GM23338 (cell line): ENCODE measurements around the gene PHF10. TPM values are rescaled to one million over a fixed set of nuclear protein-coding genes. Genes with fewer than 3 reads are reported as not detected.

Experiments used
- ATAC-seq: fragments of 200-7000 bp; cut with Tn5 transposase; 3 replicates; pipeline ENCODE4 v1.9.1; 2020
- DNase-seq: peaks from one replicate; pipeline ENCODE4 v3.0.0-alpha.2; 2015; ENCODE audit warnings: low spot score
- H2AFZ ChIP-seq: fragments of 200-600 bp; sonication (generic); 2 replicates; pipeline ENCODE4 v1.8.0; 2016; ENCODE audit warnings: antibody characterized with exemption, mild to moderate bottlenecking, moderate library complexity
- H3F3A ChIP-seq: fragments of 200-600 bp; sonication (generic); replicated peaks from 2 replicates; pipeline ENCODE4 v1.8.0; 2017; ENCODE audit warnings: antibody characterized with exemption, mixed run types, low read depth
- H3K27ac ChIP-seq: fragments of 200-600 bp; sonication (generic); 2 replicates; pipeline ENCODE4 v1.6.1; 2016; ENCODE audit warnings: low read depth
- H3K27me3 ChIP-seq: fragments of 200-600 bp; sonication (generic); 2 replicates; pipeline ENCODE4 v1.8.0; 2016; ENCODE audit warnings: mild to moderate bottlenecking, mixed run types, moderate library complexity; ENCODE audit not compliant: insufficient read depth
- H3K36me3 ChIP-seq: fragments of 200-600 bp; sonication (generic); 2 replicates; pipeline ENCODE4 v1.8.0; 2016; ENCODE audit warnings: mild to moderate bottlenecking; ENCODE audit not compliant: insufficient read depth
- H3K4me1 ChIP-seq: fragments of 200-600 bp; sonication (generic); 2 replicates; pipeline ENCODE4 v1.8.0; 2016; ENCODE audit warnings: mild to moderate bottlenecking, moderate library complexity; ENCODE audit not compliant: insufficient read depth
- H3K4me2 ChIP-seq: fragments of 200-600 bp; sonication (generic); 2 replicates; pipeline ENCODE4 v1.7.1; 2017; ENCODE audit warnings: mixed run types
- H3K4me3 ChIP-seq: fragments of 200-600 bp; sonication (generic); 2 replicates; pipeline ENCODE4 v1.6.1; 2016; ENCODE audit warnings: mixed run types
- H3K79me2 ChIP-seq: fragments of 200-600 bp; sonication (generic); replicated peaks from 2 replicates; pipeline ENCODE4 v1.8.0; 2017; ENCODE audit warnings: mild to moderate bottlenecking; ENCODE audit not compliant: insufficient read depth
- H3K9me2 ChIP-seq: fragments of 200-600 bp; sonication (generic); 2 replicates; pipeline ENCODE4 v1.8.0; 2017; ENCODE audit not compliant: insufficient read depth
- H4K20me1 ChIP-seq: fragments of 200-600 bp; sonication (generic); replicated peaks from 2 replicates; pipeline ENCODE4 v1.8.0; 2017; ENCODE audit warnings: mild to moderate bottlenecking; ENCODE audit not compliant: insufficient read depth
- H3K27ac Mint-ChIP-seq: 2 replicates; pipeline ENCODE4 v1.8.0; 2020; ENCODE audit warnings: inconsistent platforms, mild to moderate bottlenecking, moderate library complexity, mixed read lengths
- H3K27me3 Mint-ChIP-seq: 3 replicates; pipeline ENCODE4 v1.8.0; 2022; ENCODE audit warnings: low read depth, mild to moderate bottlenecking, moderate library complexity, mixed read lengths, inconsistent platforms; ENCODE audit not compliant: insufficient read depth, poor library complexity
- H3K36me3 Mint-ChIP-seq: 3 replicates; pipeline ENCODE4 v1.8.0; 2021; ENCODE audit warnings: low read depth, mild to moderate bottlenecking, inconsistent platforms, moderate library complexity, mixed read lengths
- H3K4me1 Mint-ChIP-seq: 3 replicates; pipeline ENCODE4 v1.8.0; 2020; ENCODE audit warnings: mild to moderate bottlenecking, inconsistent platforms, mixed read lengths
- H3K4me3 Mint-ChIP-seq: 3 replicates; pipeline ENCODE4 v1.8.0; 2021; ENCODE audit warnings: moderate library complexity, mild to moderate bottlenecking, inconsistent platforms, mixed read lengths
- H3K9me3 Mint-ChIP-seq: 3 replicates; pipeline ENCODE4 v1.8.0; 2020; ENCODE audit warnings: moderate library complexity, mild to moderate bottlenecking, inconsistent platforms, mixed read lengths
- CREB1 ChIP-seq: fragments of 250-450 bp; sonication (Bioruptor Pico); IDR thresholded peaks from 2 replicates; pipeline ENCODE4 v1.5.0; 2020; ENCODE audit warnings: low read depth, mild to moderate bottlenecking, moderate library complexity
- ETS1 ChIP-seq: IDR thresholded peaks from 2 replicates; pipeline ENCODE4 v1.6.1; 2016; ENCODE audit warnings: antibody characterized with exemption
- EZH2 ChIP-seq: fragments of 200-600 bp; sonication (generic); IDR thresholded peaks from one replicate; pipeline ENCODE4 v1.8.0; 2017; ENCODE audit warnings: antibody characterized with exemption, mild to moderate bottlenecking, low read depth; ENCODE audit not compliant: unreplicated experiment
- EZH2phosphoT487 ChIP-seq: fragments of 200-600 bp; sonication (generic); IDR thresholded peaks from one replicate; pipeline ENCODE4 v1.8.1; 2018; ENCODE audit warnings: antibody characterized with exemption; ENCODE audit not compliant: unreplicated experiment
- JUNB ChIP-seq: IDR thresholded peaks from one replicate; pipeline ENCODE4 v1.6.1; 2016; ENCODE audit warnings: antibody characterized with exemption; ENCODE audit not compliant: unreplicated experiment
- NANOG ChIP-seq: IDR thresholded peaks from 2 replicates; pipeline ENCODE4 v1.6.1; 2016; ENCODE audit warnings: antibody characterized with exemption, borderline replicate concordance
- POLR2AphosphoS5 ChIP-seq: IDR thresholded peaks from 2 replicates; pipeline ENCODE4 v1.6.1; 2016; ENCODE audit warnings: antibody characterized with exemption, low read depth
- STAT1 ChIP-seq: IDR thresholded peaks from one replicate; pipeline ENCODE4 v1.6.1; 2016; ENCODE audit warnings: antibody characterized with exemption; ENCODE audit not compliant: unreplicated experiment
- ZNF114 ChIP-seq: fragments of 250-450 bp; sonication (Bioruptor Pico); IDR thresholded peaks from 2 replicates; pipeline ENCODE4 v1.5.0; 2020; ENCODE audit warnings: mild to moderate bottlenecking, moderate library complexity
- ZNF331 ChIP-seq: fragments of 250-450 bp; sonication (Bioruptor Pico); IDR thresholded peaks from 2 replicates; pipeline ENCODE4 v1.5.0; 2020; ENCODE audit warnings: low read depth, mild to moderate bottlenecking, moderate library complexity
- polyA plus RNA-seq: library from polyadenylated mRNA; unstranded; fragments of >200 nt; fragmentation: Nextera tagmentation; extraction: Ambion mirVana; gene quantifications from 2 replicates; pipeline ENCODE4 v1.2.1, GENCODE V29; 2016
- total RNA-seq: library from RNA; depleted of rRNA; stranded (reverse); fragments of >200 nt; shearing (Covaris generic); gene quantifications from 2 replicates; pipeline ENCODE4 v1.2.3, GENCODE V29; 2014
- TF ChIP-seq, protein P1 (sequence below): fragments of 250-450 bp; sonication (Bioruptor Pico); IDR thresholded peaks from 2 replicates; pipeline ENCODE4 v1.5.0; 2020; ENCODE audit warnings: mild to moderate bottlenecking, moderate library complexity
- TF ChIP-seq, protein P2 (sequence below): IDR thresholded peaks from one replicate; pipeline ENCODE4 v1.6.1; 2018; ENCODE audit warnings: antibody characterized with exemption; ENCODE audit not compliant: unreplicated experiment
- TF ChIP-seq, protein P3 (sequence below), 2 experiments: fragments of 200-600 bp in 1 of 2; sonication (generic) in 1 of 2; conservative IDR thresholded peaks; 2 replicates each; pipeline versions ENCODE4 v1.5.1 to v1.6.1; 2016 to 2017; ENCODE audit warnings: antibody characterized with exemption in 2 of 2, low read depth in 2 of 2, mild to moderate bottlenecking in 2 of 2, moderate library complexity in 1 of 2

PHF10 gene
- total and polyA plus RNA-seq, 2 experiments from 2014 or later = 16.5 to 44.7 TPM

GRCh38 chr6:169738976-169739529 lies 14.8 kb upstream of the PHF10 start:
- Mint-ChIP-seq H3K9me3 (no peaks in the 10 kb centered on the region), H3K4me3 (no peak overlapping the region), H3K27ac (no peak overlapping the region), H3K27me3 (no peaks in the 10 kb centered on the region), H3K4me1 (peaks cover 8% of the 10 kb centered on the region; the same call in 2 of the 3 replicates), H3K36me3 (no peaks in the 10 kb centered on the region)
- Histone ChIP-seq H3K4me1 (no peaks in the 10 kb centered on the region), H3K9me2 (0 out of 2 replicates have a peak, but pooled peaks cover 2% of the 10 kb centered on the region), H4K20me1 (no peaks in the 10 kb centered on the region), H2AFZ (peak overlapping the region; percentile 73), H3K79me2 (no peaks in the 10 kb centered on the region; the same call in 1 of the 2 replicates), H3K36me3 (no peaks in the 10 kb centered on the region), H3K4me3 (no peak overlapping the region), H3K27ac (no peak overlapping the region), H3K27me3 (no peaks in the 10 kb centered on the region), H3K4me2 (no peak overlapping the region), H3F3A (no peaks in the 10 kb centered on the region)
- ATAC-seq (no peak), DNase-seq (no peak)
- no peak for TF ChIP-seq ZNF114
- TF ChIP-seq CREB1 (CRISPR knock-in tag) = no peak
- TF ChIP-seq ZNF331 = no peak
- no peak for TF ChIP-seq EZH2phosphoT487
- TF ChIP-seq POLR2AphosphoS5 = no peak
- TF ChIP-seq NANOG = no peak
- TF ChIP-seq, protein P1, sequence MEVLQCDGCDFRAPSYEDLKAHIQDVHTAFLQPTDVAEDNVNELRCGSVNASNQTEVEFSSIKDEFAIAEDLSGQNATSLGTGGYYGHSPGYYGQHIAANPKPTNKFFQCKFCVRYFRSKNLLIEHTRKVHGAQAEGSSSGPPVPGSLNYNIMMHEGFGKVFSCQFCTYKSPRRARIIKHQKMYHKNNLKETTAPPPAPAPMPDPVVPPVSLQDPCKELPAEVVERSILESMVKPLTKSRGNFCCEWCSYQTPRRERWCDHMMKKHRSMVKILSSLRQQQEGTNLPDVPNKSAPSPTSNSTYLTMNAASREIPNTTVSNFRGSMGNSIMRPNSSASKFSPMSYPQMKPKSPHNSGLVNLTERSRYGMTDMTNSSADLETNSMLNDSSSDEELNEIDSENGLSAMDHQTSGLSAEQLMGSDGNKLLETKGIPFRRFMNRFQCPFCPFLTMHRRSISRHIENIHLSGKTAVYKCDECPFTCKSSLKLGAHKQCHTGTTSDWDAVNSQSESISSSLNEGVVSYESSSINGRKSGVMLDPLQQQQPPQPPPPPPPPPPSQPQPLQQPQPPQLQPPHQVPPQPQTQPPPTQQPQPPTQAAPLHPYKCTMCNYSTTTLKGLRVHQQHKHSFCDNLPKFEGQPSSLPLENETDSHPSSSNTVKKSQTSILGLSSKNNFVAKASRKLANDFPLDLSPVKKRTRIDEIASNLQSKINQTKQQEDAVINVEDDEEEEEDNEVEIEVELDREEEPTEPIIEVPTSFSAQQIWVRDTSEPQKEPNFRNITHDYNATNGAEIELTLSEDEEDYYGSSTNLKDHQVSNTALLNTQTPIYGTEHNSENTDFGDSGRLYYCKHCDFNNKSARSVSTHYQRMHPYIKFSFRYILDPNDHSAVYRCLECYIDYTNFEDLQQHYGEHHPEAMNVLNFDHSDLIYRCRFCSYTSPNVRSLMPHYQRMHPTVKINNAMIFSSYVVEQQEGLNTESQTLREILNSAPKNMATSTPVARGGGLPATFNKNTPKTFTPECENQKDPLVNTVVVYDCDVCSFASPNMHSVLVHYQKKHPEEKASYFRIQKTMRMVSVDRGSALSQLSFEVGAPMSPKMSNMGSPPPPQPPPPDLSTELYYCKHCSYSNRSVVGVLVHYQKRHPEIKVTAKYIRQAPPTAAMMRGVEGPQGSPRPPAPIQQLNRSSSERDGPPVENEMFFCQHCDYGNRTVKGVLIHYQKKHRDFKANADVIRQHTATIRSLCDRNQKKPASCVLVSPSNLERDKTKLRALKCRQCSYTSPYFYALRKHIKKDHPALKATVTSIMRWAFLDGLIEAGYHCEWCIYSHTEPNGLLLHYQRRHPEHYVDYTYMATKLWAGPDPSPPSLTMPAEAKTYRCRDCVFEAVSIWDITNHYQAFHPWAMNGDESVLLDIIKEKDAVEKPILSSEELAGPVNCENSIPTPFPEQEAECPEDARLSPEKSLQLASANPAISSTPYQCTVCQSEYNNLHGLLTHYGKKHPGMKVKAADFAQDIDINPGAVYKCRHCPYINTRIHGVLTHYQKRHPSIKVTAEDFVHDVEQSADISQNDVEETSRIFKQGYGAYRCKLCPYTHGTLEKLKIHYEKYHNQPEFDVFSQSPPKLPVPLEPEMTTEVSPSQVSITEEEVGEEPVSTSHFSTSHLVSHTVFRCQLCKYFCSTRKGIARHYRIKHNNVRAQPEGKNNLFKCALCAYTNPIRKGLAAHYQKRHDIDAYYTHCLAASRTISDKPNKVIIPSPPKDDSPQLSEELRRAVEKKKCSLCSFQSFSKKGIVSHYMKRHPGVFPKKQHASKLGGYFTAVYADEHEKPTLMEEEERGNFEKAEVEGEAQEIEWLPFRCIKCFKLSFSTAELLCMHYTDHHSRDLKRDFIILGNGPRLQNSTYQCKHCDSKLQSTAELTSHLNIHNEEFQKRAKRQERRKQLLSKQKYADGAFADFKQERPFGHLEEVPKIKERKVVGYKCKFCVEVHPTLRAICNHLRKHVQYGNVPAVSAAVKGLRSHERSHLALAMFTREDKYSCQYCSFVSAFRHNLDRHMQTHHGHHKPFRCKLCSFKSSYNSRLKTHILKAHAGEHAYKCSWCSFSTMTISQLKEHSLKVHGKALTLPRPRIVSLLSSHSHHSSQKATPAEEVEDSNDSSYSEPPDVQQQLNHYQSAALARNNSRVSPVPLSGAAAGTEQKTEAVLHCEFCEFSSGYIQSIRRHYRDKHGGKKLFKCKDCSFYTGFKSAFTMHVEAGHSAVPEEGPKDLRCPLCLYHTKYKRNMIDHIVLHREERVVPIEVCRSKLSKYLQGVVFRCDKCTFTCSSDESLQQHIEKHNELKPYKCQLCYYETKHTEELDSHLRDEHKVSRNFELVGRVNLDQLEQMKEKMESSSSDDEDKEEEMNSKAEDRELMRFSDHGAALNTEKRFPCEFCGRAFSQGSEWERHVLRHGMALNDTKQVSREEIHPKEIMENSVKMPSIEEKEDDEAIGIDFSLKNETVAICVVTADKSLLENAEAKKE (CRISPR knock-in tag) = no peak
- no peak for TF ChIP-seq ETS1
- no peak for TF ChIP-seq STAT1
- TF ChIP-seq, protein P2, sequence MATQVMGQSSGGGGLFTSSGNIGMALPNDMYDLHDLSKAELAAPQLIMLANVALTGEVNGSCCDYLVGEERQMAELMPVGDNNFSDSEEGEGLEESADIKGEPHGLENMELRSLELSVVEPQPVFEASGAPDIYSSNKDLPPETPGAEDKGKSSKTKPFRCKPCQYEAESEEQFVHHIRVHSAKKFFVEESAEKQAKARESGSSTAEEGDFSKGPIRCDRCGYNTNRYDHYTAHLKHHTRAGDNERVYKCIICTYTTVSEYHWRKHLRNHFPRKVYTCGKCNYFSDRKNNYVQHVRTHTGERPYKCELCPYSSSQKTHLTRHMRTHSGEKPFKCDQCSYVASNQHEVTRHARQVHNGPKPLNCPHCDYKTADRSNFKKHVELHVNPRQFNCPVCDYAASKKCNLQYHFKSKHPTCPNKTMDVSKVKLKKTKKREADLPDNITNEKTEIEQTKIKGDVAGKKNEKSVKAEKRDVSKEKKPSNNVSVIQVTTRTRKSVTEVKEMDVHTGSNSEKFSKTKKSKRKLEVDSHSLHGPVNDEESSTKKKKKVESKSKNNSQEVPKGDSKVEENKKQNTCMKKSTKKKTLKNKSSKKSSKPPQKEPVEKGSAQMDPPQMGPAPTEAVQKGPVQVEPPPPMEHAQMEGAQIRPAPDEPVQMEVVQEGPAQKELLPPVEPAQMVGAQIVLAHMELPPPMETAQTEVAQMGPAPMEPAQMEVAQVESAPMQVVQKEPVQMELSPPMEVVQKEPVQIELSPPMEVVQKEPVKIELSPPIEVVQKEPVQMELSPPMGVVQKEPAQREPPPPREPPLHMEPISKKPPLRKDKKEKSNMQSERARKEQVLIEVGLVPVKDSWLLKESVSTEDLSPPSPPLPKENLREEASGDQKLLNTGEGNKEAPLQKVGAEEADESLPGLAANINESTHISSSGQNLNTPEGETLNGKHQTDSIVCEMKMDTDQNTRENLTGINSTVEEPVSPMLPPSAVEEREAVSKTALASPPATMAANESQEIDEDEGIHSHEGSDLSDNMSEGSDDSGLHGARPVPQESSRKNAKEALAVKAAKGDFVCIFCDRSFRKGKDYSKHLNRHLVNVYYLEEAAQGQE = no peak
- TF ChIP-seq, protein P3, sequence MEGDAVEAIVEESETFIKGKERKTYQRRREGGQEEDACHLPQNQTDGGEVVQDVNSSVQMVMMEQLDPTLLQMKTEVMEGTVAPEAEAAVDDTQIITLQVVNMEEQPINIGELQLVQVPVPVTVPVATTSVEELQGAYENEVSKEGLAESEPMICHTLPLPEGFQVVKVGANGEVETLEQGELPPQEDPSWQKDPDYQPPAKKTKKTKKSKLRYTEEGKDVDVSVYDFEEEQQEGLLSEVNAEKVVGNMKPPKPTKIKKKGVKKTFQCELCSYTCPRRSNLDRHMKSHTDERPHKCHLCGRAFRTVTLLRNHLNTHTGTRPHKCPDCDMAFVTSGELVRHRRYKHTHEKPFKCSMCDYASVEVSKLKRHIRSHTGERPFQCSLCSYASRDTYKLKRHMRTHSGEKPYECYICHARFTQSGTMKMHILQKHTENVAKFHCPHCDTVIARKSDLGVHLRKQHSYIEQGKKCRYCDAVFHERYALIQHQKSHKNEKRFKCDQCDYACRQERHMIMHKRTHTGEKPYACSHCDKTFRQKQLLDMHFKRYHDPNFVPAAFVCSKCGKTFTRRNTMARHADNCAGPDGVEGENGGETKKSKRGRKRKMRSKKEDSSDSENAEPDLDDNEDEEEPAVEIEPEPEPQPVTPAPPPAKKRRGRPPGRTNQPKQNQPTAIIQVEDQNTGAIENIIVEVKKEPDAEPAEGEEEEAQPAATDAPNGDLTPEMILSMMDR (conservative IDR thresholded peaks at IDR 0.05; ENCODE audit: low read depth in 2 of 2) = no peak
- no peak for TF ChIP-seq JUNB
- no peak for TF ChIP-seq EZH2
